ENCODE results near the gene CAPN10.

The CAPN10 gene

GRCh38 chr2:240628808-240629618 lies 42.5 kb downstream of the CAPN10 start:
- H3K4me3 ChIP-seq (ENCODE audit: control insufficient read depth, low read depth, low read length) = no peak overlapping the region
- no peak for DNase-seq (ENCODE audit: low read depth)
- TF ChIP-seq, protein P1, sequence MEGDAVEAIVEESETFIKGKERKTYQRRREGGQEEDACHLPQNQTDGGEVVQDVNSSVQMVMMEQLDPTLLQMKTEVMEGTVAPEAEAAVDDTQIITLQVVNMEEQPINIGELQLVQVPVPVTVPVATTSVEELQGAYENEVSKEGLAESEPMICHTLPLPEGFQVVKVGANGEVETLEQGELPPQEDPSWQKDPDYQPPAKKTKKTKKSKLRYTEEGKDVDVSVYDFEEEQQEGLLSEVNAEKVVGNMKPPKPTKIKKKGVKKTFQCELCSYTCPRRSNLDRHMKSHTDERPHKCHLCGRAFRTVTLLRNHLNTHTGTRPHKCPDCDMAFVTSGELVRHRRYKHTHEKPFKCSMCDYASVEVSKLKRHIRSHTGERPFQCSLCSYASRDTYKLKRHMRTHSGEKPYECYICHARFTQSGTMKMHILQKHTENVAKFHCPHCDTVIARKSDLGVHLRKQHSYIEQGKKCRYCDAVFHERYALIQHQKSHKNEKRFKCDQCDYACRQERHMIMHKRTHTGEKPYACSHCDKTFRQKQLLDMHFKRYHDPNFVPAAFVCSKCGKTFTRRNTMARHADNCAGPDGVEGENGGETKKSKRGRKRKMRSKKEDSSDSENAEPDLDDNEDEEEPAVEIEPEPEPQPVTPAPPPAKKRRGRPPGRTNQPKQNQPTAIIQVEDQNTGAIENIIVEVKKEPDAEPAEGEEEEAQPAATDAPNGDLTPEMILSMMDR (conservative IDR thresholded peaks at IDR 0.05; ENCODE audit: control insufficient read depth, insufficient read depth, low read depth, low read length) = no peak

DNA sequence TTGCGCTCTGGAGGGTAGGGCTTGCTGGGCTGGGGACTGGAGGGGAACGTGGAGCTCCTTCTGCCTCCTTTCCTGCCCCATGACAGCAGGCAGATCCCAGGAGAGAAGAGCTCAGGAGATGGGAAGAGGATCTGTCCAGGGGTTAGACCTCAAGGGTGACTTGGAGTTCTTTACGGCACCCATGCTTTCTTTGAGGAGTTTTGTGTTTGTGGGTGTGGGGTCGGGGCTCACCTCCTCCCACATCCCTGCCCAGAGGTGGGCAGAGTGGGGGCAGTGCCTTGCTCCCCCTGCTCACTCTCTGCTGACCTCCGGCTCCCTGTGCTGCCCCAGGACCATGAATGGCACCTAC lies 43.1 kb downstream of the CAPN10 start:
- H3K4me3 ChIP-seq (ENCODE audit: control insufficient read depth, low read depth, low read length) = no peak overlapping the region
- TF ChIP-seq, protein P1 (conservative IDR thresholded peaks at IDR 0.05; ENCODE audit: control insufficient read depth, insufficient read depth, low read depth, low read length) = no peak
- DNase-seq (ENCODE audit: low read depth) = no peak

DNA sequence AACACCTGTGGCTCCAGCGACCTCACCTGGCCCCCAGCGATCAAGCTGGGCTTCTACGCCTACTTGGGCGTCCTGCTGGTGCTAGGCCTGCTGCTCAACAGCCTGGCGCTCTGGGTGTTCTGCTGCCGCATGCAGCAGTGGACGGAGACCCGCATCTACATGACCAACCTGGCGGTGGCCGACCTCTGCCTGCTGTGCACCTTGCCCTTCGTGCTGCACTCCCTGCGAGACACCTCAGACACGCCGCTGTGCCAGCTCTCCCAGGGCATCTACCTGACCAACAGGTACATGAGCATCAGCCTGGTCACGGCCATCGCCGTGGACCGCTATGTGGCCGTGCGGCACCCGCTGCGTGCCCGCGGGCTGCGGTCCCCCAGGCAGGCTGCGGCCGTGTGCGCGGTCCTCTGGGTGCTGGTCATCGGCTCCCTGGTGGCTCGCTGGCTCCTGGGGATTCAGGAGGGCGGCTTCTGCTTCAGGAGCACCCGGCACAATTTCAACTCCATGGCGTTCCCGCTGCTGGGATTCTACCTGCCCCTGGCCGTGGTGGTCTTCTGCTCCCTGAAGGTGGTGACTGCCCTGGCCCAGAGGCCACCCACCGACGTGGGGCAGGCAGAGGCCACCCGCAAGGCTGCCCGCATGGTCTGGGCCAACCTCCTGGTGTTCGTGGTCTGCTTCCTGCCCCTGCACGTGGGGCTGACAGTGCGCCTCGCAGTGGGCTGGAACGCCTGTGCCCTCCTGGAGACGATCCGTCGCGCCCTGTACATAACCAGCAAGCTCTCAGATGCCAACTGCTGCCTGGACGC lies 43.6 kb downstream of the CAPN10 start:
- no peak overlapping the region for H3K4me3 ChIP-seq (ENCODE audit: control insufficient read depth, low read depth, low read length)
- TF ChIP-seq, protein P1 (conservative IDR thresholded peaks at IDR 0.05; ENCODE audit: control insufficient read depth, insufficient read depth, low read depth, low read length) = no peak
- DNase-seq (ENCODE audit: low read depth) = no peak

DNA sequence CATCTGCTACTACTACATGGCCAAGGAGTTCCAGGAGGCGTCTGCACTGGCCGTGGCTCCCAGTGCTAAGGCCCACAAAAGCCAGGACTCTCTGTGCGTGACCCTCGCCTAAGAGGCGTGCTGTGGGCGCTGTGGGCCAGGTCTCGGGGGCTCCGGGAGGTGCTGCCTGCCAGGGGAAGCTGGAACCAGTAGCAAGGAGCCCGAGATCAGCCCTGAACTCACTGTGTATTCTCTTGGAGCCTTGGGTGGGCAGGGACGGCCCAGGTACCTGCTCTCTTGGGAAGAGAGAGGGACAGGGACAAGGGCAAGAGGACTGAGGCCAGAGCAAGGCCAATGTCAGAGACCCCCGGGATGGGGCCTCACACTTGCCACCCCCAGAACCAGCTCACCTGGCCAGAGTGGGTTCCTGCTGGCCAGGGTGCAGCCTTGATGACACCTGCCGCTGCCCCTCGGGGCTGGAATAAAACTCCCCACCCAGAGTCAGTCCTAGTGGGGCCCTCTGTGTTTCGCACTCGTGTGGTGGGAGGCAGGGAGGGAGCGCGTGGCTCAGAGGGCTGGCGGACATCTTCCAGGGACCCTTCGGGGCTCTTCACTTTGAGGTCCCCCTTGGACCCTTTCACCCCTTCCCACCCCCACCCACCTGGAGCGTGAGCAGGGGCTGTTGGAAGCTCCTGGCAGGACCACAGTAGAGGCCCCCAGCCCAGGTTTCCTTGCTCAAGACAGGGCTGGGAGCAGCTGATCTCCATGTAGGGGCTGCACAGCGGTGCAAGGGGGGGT lies 44.4 kb downstream of the CAPN10 start:
- TF ChIP-seq, protein P1 (conservative IDR thresholded peaks at IDR 0.05; ENCODE audit: control insufficient read depth, insufficient read depth, low read depth, low read length) = no peak
- H3K4me3 ChIP-seq (ENCODE audit: control insufficient read depth, low read depth, low read length) = no peak overlapping the region
- no peak for DNase-seq (ENCODE audit: low read depth)

DNA sequence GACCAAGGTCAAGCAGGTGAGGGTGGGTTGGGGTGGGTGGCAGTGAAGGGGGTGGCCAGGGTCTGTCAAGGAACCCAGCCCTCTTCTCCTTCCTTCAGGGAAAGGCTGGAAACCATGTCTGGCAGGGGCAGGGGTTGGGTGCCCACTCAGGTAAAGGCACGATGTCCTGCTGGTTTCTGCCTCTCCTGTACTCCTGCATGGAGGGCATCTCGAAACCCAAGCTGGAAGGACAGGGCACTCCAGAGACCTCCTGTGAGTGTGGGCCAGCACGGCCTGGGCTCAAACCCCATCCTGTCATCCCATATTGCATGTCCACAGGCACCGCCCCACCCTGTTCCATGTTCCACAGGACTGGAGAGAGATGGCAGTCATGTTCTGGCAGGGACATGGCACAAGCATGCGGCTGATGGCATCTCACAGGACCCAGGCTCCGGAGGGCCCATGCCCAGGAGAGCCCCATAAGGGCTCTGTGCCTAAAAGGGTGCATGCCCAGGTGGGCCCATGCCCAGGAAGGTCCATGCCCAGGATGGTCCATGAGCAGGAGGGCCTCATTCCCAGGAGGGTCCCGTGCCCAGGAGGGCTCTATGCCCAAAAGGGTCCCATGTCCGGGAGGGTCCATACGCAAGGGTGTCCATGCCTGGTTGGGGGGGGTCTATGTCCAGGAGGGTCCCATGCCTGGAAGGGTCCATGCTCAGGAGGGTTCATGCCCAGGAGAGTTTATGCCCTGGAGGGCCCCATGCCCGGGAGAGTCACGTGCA lies 45.2 kb downstream of the CAPN10 start:
- H3K4me3 ChIP-seq (ENCODE audit: control insufficient read depth, low read depth, low read length) = no peak overlapping the region
- DNase-seq (ENCODE audit: low read depth) = no peak
- TF ChIP-seq, protein P1 (conservative IDR thresholded peaks at IDR 0.05; ENCODE audit: control insufficient read depth, insufficient read depth, low read depth, low read length) = no peak

DNA sequence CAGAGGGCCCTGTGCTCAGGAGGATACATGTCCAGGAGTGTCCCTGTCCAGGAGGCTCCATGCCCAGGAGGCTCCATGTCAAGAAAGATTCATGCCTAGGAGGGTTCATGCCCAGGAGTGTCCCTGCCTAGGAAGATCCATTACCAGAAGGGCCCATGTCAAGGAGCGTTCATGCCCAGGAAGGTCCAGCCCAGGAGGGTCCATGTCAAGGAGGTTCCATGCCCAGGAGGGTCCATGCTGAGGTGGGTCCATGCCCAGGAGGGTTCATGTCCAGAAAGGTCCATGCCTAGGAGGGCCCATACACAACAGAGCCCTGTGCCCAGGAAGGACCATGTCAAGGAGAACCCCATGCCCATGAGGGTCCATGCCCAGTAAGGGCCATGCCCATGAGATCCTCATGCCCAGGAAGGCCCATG lies 45.8 kb downstream of the CAPN10 start:
- no peak for DNase-seq (ENCODE audit: low read depth)
- TF ChIP-seq, protein P1 (conservative IDR thresholded peaks at IDR 0.05; ENCODE audit: control insufficient read depth, insufficient read depth, low read depth, low read length) = no peak

More for the DNA sequence above, 45.8 kb downstream of the CAPN10 start:
- H3K4me3 ChIP-seq (ENCODE audit: control insufficient read depth, low read depth, low read length) = no peak overlapping the region

All from fibroblast of mammary gland (primary cell).